NCI-H2227 (cell line): ENCODE data around the gene TLE2.
"Not testable (repeated sequence)": the region's sequence is repeated elsewhere in the genome, so short reads cannot be mapped to it uniquely, and the experiment has no call there.

Source experiments
- DNase-seq: peaks from one replicate; lab custom pipeline; 2025; ENCODE audit not compliant: unreplicated experiment; lab: John Stamatoyannopoulos, UW

Gene TLE2

GRCh38 chr19:3038214-3038613 lies 9.1 kb upstream of the TLE2 start:
- no peak for DNase-seq

DNA sequence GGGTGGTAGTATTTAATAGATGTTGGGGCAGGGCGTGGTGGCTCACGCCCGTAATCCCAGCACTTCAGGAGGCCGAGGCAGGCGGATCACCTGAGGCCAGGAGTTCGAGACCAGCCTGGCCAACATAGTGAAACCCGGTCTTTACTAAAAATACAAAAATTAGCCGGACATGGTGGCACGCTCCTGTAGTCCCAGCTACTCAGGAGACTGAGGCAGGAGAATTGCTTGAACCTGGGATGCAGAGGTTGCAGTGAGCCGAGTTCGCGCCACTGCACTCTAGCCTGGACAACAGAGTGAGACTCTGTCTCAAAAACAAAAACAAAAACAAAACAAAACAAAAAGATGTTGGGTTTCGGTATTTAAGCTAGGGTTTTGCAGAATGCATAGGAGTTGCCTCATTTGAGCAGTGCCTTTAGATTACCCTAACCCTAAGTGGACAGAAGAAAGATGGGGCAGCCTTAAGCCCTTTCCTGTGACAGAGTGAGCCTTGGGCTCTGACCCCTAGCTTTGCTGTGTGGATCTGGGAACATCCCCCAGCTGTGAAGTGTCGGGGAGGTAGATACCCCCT lies 8.0 kb upstream of the TLE2 start:
- DNase-seq = not testable (repeated sequence)

DNA sequence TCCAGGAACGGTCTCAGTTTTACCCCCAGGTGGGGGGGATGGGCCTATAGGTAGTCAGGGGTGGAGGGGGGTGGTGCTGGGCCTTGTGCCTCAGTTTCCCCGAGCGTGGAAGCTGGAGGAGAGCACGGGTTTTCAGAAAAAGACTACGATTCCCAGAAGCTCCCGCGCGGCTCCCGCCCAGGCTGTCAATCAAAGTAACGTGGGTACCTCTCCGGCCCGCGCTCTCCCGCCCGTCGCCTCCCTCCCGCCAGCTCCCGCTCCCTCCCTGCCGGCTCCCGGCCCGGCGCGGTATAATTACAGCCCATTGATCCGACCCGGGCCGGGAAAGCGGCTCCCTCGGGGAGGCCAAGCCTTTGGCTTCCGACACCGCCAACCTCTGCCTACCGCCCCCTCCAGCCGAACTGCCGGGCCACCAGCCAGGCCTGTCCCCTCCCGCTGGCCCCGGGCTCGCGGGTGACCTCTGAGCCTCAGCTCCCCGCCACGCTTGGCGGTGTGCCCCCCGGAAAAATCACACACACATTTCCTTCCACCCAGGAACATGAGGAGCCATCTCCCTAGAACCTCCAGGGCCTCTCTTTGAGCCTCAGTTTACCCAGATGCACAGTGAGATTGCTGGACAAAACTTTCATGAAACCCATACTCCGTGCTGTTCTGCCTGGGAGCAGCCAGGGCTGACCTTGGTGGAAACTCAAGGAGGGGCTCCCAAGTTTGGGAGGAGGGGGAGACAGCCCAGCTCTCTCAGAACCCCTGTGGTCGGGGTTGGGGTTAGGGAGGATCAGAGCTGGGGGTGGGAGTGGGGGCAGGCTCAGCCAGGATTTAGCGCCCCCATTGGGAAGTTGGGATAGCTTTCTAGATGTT lies 7.3 kb upstream of the TLE2 start:
- DNase-seq = peak; percentile 94

DNA sequence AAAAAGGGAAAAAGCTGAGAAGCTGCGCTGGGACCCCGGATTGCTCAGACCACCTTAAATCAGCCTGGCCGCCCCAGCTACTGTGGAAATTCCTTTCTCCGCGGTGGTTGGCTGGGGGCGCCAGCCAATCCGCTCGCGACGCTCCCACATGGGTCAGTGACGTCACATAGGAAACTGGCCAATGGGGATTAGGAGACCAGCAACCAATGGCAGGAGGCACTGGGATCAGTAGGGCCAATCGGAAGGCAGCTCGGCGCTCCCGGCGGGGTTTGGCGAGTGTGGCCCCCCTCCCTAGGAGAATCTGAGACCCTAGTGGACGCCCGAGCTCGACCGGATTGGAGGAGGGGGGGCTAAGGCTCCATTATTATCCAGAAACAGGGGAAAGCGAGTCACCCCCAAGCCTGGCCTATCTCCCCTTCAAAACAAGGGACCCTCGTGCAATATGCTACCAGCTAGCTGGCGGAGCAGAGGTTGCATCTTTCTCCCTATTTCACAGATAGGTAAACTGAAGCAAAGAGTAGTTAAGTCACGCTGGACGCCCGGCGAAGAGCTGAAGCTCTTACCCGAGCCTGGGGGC lies 6.5 kb upstream of the TLE2 start:
- DNase-seq = peak; percentile 97

- DNase-seq = peak; percentile 66
These were observed 5.8 kb upstream of the TLE2 start for GRCh38 chr19:3034656-3035541.

GRCh38 chr19:3034406-3034655 lies 5.3 kb upstream of the TLE2 start:
- DNase-seq = no peak

DNA sequence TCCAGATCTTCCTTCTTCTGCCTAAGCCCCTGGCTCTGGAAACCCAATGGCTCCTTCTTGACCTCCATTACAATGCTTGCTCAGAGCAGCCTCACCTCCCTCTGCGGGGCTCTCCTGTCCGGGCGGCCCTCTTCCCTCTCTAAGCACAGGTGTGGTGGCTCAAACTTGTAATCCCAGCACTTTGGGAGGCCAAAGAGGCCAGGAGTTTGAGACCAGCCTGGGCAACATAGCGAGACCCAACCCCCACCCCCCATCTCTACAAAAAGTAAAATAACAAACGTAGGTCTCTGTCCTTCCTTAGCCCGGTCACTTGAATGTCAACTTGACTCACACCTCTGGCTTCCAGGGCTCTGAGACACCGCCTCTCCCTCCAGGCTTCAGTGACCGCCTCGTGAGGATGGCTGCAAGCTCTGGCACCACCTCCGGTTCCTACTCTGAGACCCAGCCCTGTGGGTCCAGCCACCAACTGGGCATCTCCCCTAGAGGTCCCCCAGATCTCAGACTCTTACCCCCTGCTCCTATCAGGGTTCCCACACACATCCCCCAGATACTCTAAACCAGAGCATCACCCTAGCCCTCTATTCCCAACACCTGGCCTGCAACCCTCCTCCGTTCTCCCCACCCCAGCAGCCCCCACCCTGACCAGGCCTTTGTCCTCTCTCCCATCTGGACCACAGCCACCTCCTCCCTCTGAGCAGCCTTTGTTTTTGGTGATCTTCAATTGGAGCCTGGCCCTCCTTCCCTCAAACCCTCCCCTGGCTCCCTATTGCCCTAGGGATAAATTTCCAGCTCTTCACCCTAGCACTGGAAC lies 4.7 kb upstream of the TLE2 start:
- no peak for DNase-seq

DNA sequence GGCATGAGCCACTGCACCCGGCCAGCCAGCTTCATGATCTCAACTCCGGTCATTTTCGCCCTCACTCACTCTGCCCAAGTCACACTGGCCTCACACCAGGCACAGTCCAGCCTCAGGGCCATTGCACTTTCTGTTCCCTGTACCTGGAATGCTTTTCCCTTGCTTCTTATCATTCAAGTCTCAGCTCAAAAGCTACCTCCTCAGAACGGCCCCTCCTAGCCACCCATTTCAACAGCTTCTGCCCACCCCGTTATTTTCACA lies 2.5 kb upstream of the TLE2 start:
- no peak for DNase-seq

DNA sequence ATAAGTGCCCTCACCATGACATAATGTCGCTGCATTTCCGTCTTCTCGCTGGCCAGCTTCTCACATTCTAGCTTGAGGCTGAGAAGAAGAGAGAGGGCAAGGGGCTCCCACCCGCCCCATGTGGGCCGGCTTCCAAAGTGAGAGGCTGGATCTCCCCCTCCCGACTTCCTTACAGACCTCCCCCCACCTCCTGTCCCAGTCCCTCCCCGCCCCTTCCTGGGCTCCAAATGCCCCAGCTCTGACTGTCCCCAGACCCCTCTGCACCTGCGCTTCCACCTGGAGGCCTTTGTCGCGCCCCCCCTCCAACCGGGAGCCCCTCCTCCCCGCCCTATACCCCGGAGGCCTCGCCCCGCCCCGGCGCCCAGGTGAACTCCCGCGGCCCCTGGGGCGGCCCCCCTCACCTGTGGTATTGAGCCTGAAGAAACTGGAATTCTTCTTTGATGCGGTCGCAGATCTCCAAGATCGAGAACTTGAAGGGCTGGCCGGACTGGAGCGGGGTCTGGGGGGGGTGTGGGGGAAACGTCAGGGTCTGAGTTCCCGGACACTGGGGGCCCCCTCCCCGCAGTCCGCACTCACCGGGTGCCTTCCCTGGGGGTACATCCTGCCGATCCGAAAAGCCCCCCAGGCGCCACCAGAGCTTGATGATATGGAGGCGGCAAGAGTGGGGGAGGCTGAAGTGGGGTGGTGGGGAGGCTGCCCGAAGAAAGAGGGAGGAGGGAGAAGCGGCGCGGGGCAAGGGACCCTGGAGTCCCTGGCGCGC lies 595 bp downstream of the TLE2 start:
- DNase-seq = no peak

DNA sequence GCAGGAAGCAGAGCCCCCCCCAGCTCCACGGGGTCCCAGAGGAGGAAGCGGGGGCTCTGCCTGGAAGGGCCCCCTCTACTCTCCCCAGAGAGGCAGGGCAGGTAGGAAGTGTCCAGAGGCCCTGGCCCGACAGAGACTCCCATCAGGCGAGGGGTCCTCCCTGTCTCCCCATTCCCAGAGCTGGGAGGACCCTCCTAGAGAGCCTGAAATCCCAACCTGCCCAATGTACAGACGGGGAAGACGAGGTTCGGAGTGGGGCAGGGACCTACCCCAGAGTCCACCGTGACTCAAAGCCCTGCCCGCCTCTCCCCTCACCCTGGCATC lies 1.1 kb downstream of the TLE2 start:
- DNase-seq = no peak

DNA sequence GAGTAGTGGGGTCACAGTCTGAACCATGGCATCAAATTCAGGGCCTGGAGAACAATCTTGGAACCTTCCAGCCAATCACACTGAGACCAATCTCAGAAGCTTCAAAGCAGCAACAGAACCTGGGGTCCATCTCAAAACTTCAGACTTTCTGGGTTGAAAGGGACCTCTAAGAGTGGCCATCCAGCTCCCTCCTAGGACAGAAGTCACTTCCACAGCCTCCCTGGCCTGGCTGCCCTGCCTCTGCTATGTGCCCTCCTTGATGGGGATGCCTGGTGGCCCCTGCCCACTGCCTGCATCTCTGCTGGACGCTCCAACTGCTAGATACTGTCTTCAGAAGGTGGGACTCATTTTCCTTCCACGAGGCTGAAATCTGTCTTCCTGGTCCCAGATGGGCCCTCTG lies 1.8 kb downstream of the TLE2 start:
- no peak for DNase-seq

- DNase-seq = no peak
These were observed 2.3 kb downstream of the TLE2 start for GRCh38 chr19:3026768-3027167.

- DNase-seq = no peak
These were observed 3.6 kb downstream of the TLE2 start for GRCh38 chr19:3025549-3025886.

- no peak for DNase-seq
These were observed 4.1 kb downstream of the TLE2 start for GRCh38 chr19:3024870-3025548.

DNA sequence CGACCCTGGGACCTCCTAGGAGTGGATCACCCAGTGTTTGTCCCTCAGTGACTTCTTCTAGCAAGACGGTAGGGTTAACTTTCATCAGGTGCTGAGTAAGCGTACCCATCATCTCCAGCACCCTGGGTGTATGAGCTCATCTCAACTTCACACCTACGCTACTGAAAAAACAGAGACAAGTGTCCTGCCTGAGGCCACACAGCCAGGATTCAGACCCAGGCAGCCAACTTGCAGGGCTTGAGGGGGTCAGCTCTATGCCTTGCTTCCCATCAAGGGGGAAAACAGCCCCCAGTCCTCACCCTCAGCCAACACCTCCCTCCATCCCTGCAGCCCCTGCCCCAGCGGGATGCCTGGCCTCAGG lies 4.6 kb downstream of the TLE2 start:
- DNase-seq = no peak

GRCh38 chr19:3020321-3020960 lies 8.6 kb downstream of the TLE2 start:
- no peak for DNase-seq

- DNase-seq = no peak
These were observed 9.7 kb downstream of the TLE2 start for GRCh38 chr19:3019211-3019854.

DNA sequence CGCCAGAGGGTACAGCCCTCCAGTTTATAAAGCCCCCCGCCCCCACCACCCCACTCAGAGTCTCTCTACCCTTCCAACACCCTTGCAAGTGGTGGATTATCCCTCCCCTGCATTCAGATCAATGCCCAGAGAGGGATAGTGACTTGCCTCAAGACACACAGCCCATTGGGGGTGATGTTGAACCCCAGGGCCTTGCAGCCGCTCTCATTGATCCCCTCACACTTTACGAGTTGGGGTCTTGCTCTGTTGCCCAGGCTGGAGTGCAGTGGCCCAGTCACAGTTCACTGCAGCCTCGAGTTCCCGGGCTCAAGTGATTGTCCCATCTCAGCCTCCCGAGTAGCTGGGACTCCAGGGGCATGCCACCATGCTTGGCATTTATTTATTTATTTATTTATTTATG lies 11.2 kb downstream of the TLE2 start:
- no peak for DNase-seq
